ENCODE data around the gene SPOCK1.

Gene SPOCK1

DNA sequence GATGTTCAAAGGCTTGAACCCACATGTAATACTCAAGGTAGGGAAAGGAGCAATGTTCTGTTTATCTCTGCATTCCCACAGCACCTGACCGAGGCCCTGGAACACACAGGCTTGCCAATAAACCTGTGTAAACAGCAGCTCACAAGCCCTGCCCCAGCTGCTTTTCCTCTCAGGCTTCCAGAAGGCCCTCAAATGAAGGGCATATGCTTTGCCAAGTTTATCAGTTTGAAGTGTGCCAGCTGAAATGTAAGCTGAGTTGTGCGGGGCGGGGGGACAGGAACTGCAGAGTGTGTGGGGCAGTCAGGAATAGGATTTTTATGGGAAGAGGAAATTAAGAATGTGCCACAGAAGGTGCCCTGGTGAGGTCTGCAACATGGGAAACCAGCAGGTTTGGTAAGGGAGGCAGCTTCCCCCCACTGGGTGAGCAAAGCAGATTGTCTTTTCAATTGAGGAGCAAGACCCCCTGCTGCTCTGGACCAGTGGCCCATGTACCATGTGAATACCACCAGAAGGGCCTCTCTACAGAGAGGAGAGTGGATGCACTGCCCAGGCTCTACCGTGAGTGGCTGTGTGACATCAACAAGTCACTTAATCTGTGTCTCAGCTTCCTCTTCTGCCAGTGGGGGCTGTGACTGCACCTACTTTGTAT is 194.8 kb downstream of the SPOCK1 start:
- no peak overlapping the region for H3K4me3 Mint-ChIP-seq
- H3K9me3 Mint-ChIP-seq, result no peaks in the 10 kb centered on the region
- H3K27me3 Mint-ChIP-seq (ENCODE audit: low read depth), result peaks cover 11% of the 10 kb centered on the region
- no peaks in the 10 kb centered on the region for H3K36me3 Mint-ChIP-seq (ENCODE audit: low read depth)
- H3K4me1 Mint-ChIP-seq, result no peaks in the 10 kb centered on the region
- TF ChIP-seq, protein P1, sequence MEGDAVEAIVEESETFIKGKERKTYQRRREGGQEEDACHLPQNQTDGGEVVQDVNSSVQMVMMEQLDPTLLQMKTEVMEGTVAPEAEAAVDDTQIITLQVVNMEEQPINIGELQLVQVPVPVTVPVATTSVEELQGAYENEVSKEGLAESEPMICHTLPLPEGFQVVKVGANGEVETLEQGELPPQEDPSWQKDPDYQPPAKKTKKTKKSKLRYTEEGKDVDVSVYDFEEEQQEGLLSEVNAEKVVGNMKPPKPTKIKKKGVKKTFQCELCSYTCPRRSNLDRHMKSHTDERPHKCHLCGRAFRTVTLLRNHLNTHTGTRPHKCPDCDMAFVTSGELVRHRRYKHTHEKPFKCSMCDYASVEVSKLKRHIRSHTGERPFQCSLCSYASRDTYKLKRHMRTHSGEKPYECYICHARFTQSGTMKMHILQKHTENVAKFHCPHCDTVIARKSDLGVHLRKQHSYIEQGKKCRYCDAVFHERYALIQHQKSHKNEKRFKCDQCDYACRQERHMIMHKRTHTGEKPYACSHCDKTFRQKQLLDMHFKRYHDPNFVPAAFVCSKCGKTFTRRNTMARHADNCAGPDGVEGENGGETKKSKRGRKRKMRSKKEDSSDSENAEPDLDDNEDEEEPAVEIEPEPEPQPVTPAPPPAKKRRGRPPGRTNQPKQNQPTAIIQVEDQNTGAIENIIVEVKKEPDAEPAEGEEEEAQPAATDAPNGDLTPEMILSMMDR (IDR thresholded peaks at IDR 0.05; ENCODE audit: unreplicated experiment in 3 of 3), result no peak
- no peak overlapping the region for H3K27ac Mint-ChIP-seq

DNA sequence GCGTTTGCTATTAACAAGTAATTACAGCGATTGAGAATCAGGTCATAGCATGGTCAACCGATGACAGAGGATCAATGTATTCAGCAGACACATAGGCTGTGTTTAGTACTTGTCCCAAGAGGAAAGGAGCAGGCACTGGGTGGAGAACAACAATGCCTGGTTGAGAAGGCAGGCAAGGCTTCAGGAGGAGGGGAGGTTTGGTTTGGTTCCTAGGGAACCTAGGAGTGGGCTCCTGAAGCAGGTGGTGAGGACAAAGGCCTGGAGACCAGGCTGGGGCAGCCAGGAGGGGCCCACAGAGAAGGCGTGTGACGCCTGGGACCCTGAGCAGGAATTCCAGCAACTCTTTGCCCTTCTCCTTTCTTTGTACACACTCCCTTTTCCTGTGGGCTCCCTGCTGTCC is 195.6 kb downstream of the SPOCK1 start:
- TF ChIP-seq, protein P1 (IDR thresholded peaks at IDR 0.05; ENCODE audit: unreplicated experiment in 3 of 3), result no peak
- H3K36me3 Mint-ChIP-seq (ENCODE audit: low read depth), result no peaks in the 10 kb centered on the region
- H3K9me3 Mint-ChIP-seq, result no peaks in the 10 kb centered on the region
- H3K27me3 Mint-ChIP-seq (ENCODE audit: low read depth), result peaks cover 8% of the 10 kb centered on the region
- H3K27ac Mint-ChIP-seq, result no peak overlapping the region
- no peaks in the 10 kb centered on the region for H3K4me1 Mint-ChIP-seq
- no peak overlapping the region for H3K4me3 Mint-ChIP-seq

DNA sequence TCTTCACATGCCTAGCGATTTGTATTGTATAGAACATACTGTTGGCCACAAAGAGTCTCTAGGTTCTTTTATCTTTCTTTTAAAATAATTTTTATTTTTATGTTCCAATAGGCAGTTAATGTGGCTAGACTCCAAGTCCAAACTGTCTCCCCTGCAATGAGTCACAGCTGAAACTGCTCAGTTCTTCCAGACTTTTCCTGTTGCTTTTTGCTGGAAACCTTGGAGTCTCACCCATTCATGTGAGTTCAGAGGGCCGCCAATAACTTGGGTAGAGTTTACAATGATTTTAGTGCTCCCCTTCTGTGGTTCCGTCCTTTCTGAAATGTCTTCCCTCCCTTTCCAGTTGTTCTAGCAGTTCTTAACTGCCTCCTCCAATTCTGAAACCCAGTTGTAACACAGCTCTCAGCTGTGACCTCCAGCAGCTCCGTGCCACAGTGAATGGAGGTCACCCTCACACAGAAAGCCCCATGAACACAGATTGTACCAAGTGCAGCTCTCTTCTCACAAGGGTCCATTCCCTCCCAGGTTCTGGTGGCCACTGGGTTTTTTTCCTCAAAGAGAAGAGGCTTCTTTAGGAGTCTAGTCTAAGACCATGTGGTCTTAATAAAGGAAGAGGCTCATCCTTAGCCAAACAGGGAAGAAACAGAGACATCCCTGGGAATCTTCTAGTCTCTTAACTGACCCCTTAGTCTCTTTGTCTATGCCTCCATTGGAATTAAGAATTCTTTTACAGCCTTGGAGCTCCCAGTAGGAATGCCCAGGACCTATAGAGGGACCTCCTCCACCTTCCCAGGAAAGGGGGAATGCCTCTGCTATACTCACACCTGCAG is 198.5 kb downstream of the SPOCK1 start:
- no peaks in the 10 kb centered on the region for H3K4me1 Mint-ChIP-seq
- no peak overlapping the region for H3K27ac Mint-ChIP-seq
- no peak overlapping the region for H3K4me3 Mint-ChIP-seq
- TF ChIP-seq, protein P1 (IDR thresholded peaks at IDR 0.05; ENCODE audit: unreplicated experiment in 3 of 3), result no peak
- H3K9me3 Mint-ChIP-seq, result no peaks in the 10 kb centered on the region
- peaks cover 11% of the 10 kb centered on the region for H3K27me3 Mint-ChIP-seq (ENCODE audit: low read depth)
- no peaks in the 10 kb centered on the region for H3K36me3 Mint-ChIP-seq (ENCODE audit: low read depth)

DNA sequence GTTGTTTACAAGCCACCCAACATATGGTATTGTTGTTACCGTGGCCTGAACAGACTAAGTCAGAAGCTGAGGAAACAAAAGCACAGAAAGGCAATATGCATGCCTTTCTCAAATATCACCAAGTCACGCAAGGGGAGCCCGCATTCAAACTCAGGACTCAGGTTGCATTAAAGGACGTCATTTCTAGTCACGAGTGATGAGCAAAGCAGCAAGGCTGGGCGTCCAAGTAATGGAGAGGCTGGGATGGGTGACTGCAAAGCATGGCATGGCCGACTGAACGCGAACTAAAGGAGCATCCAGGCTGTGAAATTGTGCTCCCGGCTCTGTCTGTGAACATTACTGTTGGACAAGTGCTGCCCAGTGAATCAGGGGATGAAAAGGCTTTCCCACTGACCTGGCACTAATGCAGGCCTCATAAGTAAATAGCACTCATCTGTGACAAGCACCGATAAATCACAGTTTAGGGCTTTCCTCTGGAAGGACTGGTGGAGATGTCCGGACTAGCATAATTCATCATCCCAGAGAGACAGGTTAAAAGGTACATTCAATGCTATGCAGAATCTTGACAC is 202.8 kb downstream of the SPOCK1 start:
- TF ChIP-seq, protein P1 (IDR thresholded peaks at IDR 0.05; ENCODE audit: unreplicated experiment in 3 of 3), result no peak
- Mint-ChIP-seq H3K27ac (no peak overlapping the region), H3K27me3 (ENCODE audit: low read depth) (peaks cover 15% of the 10 kb centered on the region), H3K4me3 (no peak overlapping the region), H3K36me3 (ENCODE audit: low read depth) (no peaks in the 10 kb centered on the region), H3K4me1 (peaks cover 4% of the 10 kb centered on the region), H3K9me3 (no peaks in the 10 kb centered on the region)

DNA sequence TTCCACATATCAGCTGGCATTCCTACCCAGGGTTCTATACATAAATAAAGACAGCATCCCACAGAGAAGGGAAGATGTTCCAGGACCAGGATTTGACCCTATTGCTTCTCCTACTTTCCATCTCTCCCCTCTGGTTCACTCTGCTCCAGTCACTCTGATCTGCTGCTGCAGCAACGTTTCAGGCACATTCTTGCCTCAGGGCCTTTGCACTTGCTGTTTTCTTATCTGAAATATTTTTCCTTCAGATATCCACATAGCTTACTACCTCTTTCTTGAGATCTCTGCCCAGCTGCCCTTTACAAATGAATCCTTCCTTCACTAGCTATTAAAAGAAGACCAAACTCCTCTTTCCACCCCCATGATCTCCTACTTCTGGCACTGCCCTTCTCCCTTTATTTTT is 204.5 kb downstream of the SPOCK1 start:
- Mint-ChIP-seq H3K36me3 (ENCODE audit: low read depth) (no peaks in the 10 kb centered on the region), H3K27ac (no peak overlapping the region), H3K9me3 (no peaks in the 10 kb centered on the region), H3K4me3 (no peak overlapping the region), H3K27me3 (ENCODE audit: low read depth) (peaks cover 12% of the 10 kb centered on the region), H3K4me1 (peaks cover 4% of the 10 kb centered on the region)
- TF ChIP-seq, protein P1 (IDR thresholded peaks at IDR 0.05; ENCODE audit: unreplicated experiment in 3 of 3), result no peak
